ENCODE data around the gene CRACR2B.

The CRACR2B gene

DNA sequence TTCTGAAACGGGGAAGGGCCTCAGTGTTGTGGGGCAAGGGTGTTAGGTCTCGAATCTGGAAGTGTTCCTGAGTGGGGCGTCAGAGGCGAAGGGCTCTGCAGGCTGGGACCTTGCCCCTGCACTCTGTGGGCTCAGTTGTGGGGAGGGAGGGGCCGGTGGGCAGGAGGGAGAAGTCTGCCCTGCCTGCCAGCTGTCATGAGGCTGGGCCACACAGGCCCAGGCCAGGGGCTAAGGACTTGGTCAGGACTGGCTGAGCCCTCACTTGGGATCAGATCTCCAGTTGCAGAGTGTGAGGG, at the start of gene CRACR2B:
CRACR2B (plus strand) TSS at position 23 of the 296 bp plus-strand sequence. CDS start 689 bp downstream, outside the sequence.
- TF ChIP-seq, protein P1, sequence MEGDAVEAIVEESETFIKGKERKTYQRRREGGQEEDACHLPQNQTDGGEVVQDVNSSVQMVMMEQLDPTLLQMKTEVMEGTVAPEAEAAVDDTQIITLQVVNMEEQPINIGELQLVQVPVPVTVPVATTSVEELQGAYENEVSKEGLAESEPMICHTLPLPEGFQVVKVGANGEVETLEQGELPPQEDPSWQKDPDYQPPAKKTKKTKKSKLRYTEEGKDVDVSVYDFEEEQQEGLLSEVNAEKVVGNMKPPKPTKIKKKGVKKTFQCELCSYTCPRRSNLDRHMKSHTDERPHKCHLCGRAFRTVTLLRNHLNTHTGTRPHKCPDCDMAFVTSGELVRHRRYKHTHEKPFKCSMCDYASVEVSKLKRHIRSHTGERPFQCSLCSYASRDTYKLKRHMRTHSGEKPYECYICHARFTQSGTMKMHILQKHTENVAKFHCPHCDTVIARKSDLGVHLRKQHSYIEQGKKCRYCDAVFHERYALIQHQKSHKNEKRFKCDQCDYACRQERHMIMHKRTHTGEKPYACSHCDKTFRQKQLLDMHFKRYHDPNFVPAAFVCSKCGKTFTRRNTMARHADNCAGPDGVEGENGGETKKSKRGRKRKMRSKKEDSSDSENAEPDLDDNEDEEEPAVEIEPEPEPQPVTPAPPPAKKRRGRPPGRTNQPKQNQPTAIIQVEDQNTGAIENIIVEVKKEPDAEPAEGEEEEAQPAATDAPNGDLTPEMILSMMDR (IDR thresholded peaks at IDR 0.05): no peak

DNA sequence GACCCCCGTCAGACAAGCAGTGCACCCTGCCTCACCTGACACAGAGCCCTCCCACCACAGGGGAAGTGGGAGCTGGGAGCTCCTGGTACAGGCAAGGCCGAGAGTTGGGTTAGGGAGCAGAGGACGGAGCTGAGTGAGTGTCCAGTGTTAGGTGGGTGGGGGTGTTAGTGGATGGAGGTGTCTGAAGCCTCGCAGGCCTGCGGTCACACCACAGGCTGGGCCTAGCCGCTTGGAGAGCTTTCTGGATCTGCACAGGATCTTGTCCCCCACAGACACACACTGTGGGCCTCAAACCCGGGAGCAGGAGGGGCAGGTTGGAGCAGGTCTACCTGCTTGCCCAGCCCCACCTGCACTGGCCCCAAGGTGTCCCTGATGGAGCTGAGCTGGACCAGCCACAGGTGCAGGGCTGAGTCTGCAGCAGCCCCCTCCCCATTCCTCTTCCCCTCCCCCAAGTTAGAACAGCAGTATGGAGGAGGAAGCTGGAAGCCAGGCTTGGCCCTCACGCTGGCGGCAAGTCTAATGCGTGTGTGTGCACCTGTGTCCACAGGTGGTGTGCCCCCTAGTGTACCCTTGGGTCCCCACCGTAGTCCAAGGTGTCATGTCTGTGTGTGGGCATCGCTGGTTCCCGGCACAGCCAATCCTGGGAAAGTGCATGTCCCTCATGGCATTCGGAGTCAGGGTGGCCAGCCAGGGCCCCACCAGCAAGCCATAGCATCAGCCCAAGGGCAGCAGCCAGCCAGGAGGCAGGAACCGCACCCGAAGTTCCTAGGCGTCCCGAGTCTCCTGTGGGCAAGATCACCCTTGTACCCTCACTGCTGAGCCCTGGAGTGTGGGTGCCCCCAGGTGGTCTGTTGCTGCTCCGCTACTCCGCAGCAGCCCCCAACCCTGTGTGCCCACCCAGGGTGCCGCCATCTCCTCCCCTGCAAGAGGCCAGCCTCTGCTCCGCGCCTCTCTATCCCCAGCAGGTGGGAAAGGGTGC, 48.5 kb upstream of the CRACR2B start:
- TF ChIP-seq, protein P1 (IDR thresholded peaks at IDR 0.05): no peak; the same call in 1 of the 2 replicates

DNA sequence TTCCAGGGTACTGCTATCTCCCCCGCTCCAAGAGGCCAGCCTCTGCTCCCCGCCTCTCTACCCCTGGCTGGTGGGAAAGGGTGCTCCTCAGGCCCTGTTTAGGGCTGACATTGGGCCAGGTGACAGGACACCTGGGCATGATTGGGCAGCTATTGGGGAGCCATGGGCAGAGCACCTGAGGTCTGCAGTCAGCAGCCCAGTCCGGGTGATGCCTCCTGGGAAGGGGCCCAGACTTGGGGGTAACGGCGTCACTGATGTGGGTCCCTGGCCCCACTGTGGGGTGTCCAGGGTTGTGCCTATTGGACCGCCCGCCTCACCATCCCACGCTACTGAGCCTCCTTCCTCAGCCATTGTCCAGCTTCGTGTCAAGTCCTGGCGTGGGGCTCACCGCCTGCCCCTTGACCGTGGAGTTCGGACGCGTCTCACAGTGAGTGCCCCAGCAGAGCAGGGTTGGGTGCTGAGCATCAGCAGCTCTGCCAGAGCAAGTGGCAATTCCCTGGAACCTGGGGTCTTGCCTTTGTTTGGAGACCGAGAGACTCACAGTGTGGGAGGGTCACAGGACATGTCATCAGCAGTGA, 47.7 kb upstream of the CRACR2B start:
- TF ChIP-seq, protein P1 (IDR thresholded peaks at IDR 0.05): no peak

GRCh38 chr11:782264-783174, 45.2 kb upstream of the CRACR2B start:
- TF ChIP-seq, protein P1 (IDR thresholded peaks at IDR 0.05): no peak

- TF ChIP-seq, protein P1 (IDR thresholded peaks at IDR 0.05): peak; percentile 72
Observed at GRCh38 chr11:783581-784015, 44.1 kb upstream of the CRACR2B start.

- TF ChIP-seq, protein P1 (IDR thresholded peaks at IDR 0.05): no peak
Observed at GRCh38 chr11:786235-787083, 41.3 kb upstream of the CRACR2B start.
